H1 (cell line): ENCODE results near the gene CERKL. TPM values are rescaled to one million over a fixed set of nuclear protein-coding genes. Genes with fewer than 3 reads are reported as not detected.

ENCODE experiments used
- CTCF ChIA-PET: fragments of 300-600 bp; sonication (Branson Sonifier 250); formaldehyde crosslinking; loops from one replicate; lab custom pipeline; 2021; ENCODE audit not compliant: partially characterized antibody; lab: Charles Lee
- POLR2A ChIA-PET: fragments of 300-600 bp; sonication (Branson Sonifier 250); formaldehyde crosslinking; loops from one replicate; lab custom pipeline; 2021; ENCODE audit warnings: inconsistent platforms; ENCODE audit not compliant: partially characterized antibody; lab: Charles Lee
- DNase-seq, 2 experiments: peaks; one replicate each; pipeline versions ENCODE4 v3.0.0 to v3.0.0-alpha.2; 2010 to 2022; ENCODE audit warnings: low spot score in 2 of 2, low read depth in 1 of 2, mixed read lengths in 1 of 2
- FAIRE-seq: peaks from 2 replicates; lab custom pipeline; 2011; peaks lifted over from hg19 to GRCh38; lab: Jason Lieb, UNC
- H2AFZ ChIP-seq: 2 replicates; pipeline ENCODE4 v1.8.1; 2012; ENCODE audit warnings: low read length, inconsistent platforms
- H2AK5ac ChIP-seq: 2 replicates; pipeline ENCODE4 v1.6.1; 2013; ENCODE audit warnings: low read depth, low read length
- H2BK120ac ChIP-seq: replicated peaks from 2 replicates; pipeline ENCODE3; 2013; ENCODE audit warnings: low read depth, low read length, inconsistent platforms
- H2BK12ac ChIP-seq: 2 replicates; pipeline ENCODE4 v1.6.1; 2013; ENCODE audit warnings: low read depth, low read length
- H2BK15ac ChIP-seq: 2 replicates; pipeline ENCODE4 v1.6.1; 2013; ENCODE audit warnings: low read length
- H2BK20ac ChIP-seq: 2 replicates; pipeline ENCODE4 v1.6.1; 2013; ENCODE audit warnings: low read length
- H2BK5ac ChIP-seq: 2 replicates; pipeline ENCODE4 v1.6.1; 2013; ENCODE audit warnings: low read depth, low read length
- H3K14ac ChIP-seq: 2 replicates; pipeline ENCODE4 v1.6.1; 2013; ENCODE audit warnings: inconsistent platforms; ENCODE audit not compliant: insufficient read length
- H3K18ac ChIP-seq: 2 replicates; pipeline ENCODE4 v1.6.1; 2013; ENCODE audit warnings: low read length; ENCODE audit errors: extremely low read depth
- H3K23ac ChIP-seq: 2 replicates; pipeline ENCODE4 v1.6.1; 2013; ENCODE audit warnings: inconsistent platforms; ENCODE audit not compliant: insufficient read length
- H3K23me2 ChIP-seq: 2 replicates; pipeline ENCODE4 v1.6.1; 2013; ENCODE audit warnings: low read depth, low read length
- H3K27ac ChIP-seq: 2 replicates; pipeline ENCODE4 v1.6.1; 2011; ENCODE audit warnings: low read depth, low read length, inconsistent platforms
- H3K27me3 ChIP-seq, 4 experiments: replicated peaks in 1 of 4; 1 replicate in 1 of 4; 2 replicates in 3 of 4; pipeline versions ENCODE4 v1.6.1 to v1.8.1; 2011 to 2013; ENCODE audit warnings: low read length in 3 of 4, mild to moderate bottlenecking in 3 of 4, inconsistent platforms in 2 of 4, mixed read lengths in 2 of 4, moderate library complexity in 1 of 4; ENCODE audit not compliant: control insufficient read depth in 3 of 4, insufficient read depth in 3 of 4; ENCODE audit errors: extremely low read depth in 1 of 4
- H3K36me3 ChIP-seq, 4 experiments: 2 replicates each; pipeline versions ENCODE4 v1.6.1 to v1.8.1; 2011 to 2013; ENCODE audit warnings: mild to moderate bottlenecking in 4 of 4, low read length in 3 of 4, moderate library complexity in 2 of 4, control low read depth in 1 of 4, inconsistent platforms in 1 of 4; ENCODE audit not compliant: insufficient read depth in 4 of 4, control insufficient read depth in 2 of 4
- H3K4ac ChIP-seq: replicated peaks from 2 replicates; pipeline ENCODE3; 2013; ENCODE audit warnings: low read length, low read depth, mixed read lengths, inconsistent platforms; ENCODE audit not compliant: insufficient read length
- H3K4me1 ChIP-seq, 4 experiments: replicated peaks in 1 of 4; 1 replicate in 1 of 4; 2 replicates in 3 of 4; pipeline versions ENCODE4 v1.6.1 to v1.8.1; 2011 to 2013; ENCODE audit warnings: low read length in 3 of 4, inconsistent platforms in 2 of 4, mixed read lengths in 1 of 4; ENCODE audit not compliant: insufficient read depth in 4 of 4, control insufficient read depth in 3 of 4
- H3K4me2 ChIP-seq, 2 experiments: 2 replicates each; pipeline versions ENCODE4 v1.6.1 to v1.8.1; 2011 to 2013; ENCODE audit warnings: low read depth in 2 of 2, low read length in 2 of 2, control low read depth in 1 of 2, inconsistent platforms in 1 of 2, mild to moderate bottlenecking in 1 of 2; ENCODE audit not compliant: insufficient read depth in 1 of 2
- H3K4me3 ChIP-seq, 4 experiments: fragments of 200-600, 300-600 bp in 1 of 4; sonication (generic), shearing (Covaris generic), sonication (Bioruptor Twin) in 1 of 4; 2 replicates each; pipeline versions ENCODE4 v1.5.1 to v1.8.1; 2011 to 2016; ENCODE audit warnings: low read length in 4 of 4, low read depth in 3 of 4, control low read depth in 2 of 4, inconsistent platforms in 2 of 4, mild to moderate bottlenecking in 2 of 4, mixed read lengths in 1 of 4, moderate library complexity in 1 of 4; ENCODE audit not compliant: insufficient read depth in 2 of 4; ENCODE audit errors: extremely low read depth in 1 of 4
- H3K56ac ChIP-seq: replicated peaks from 2 replicates; pipeline ENCODE3; 2013; ENCODE audit warnings: low read depth, mild to moderate bottlenecking, mixed read lengths, low read length, inconsistent platforms; ENCODE audit not compliant: insufficient read length
- H3K79me1 ChIP-seq: 2 replicates; pipeline ENCODE4 v1.6.1; 2013; ENCODE audit warnings: low read depth, low read length, control low read depth
- H3K79me2 ChIP-seq, 2 experiments: 2 replicates each; pipeline versions ENCODE4 v1.6.1 to v1.8.1; 2012 to 2013; ENCODE audit warnings: low read length in 2 of 2, mild to moderate bottlenecking in 2 of 2, inconsistent platforms in 1 of 2; ENCODE audit not compliant: insufficient read depth in 2 of 2, control insufficient read depth in 1 of 2
- H3K9ac ChIP-seq, 4 experiments: replicated peaks in 1 of 4; 1 replicate in 1 of 4; 2 replicates in 3 of 4; pipeline versions ENCODE4 v1.6.1 to v1.8.1; 2011 to 2013; ENCODE audit warnings: low read depth in 3 of 4, low read length in 3 of 4, control low read depth in 2 of 4, mild to moderate bottlenecking in 2 of 4, moderate library complexity in 2 of 4, inconsistent platforms in 1 of 4; ENCODE audit errors: extremely low read depth in 1 of 4
- H3K9me3 ChIP-seq, 2 experiments: 2 replicates each; pipeline versions ENCODE4 v1.6.1 to v1.8.1; 2012 to 2013; ENCODE audit warnings: mild to moderate bottlenecking in 2 of 2, moderate library complexity in 2 of 2, control low read depth in 1 of 2, inconsistent platforms in 1 of 2, low read depth in 1 of 2, low read length in 1 of 2, mixed read lengths in 1 of 2; ENCODE audit not compliant: insufficient read depth in 2 of 2
- H4K20me1 ChIP-seq, 2 experiments: replicated peaks in 1 of 2; 2 replicates each; pipeline versions ENCODE3 to v1.8.1; 2011 to 2013; ENCODE audit warnings: inconsistent platforms in 2 of 2, low read length in 2 of 2, mild to moderate bottlenecking in 1 of 2; ENCODE audit not compliant: insufficient read depth in 2 of 2, control insufficient read depth in 1 of 2
- H4K5ac ChIP-seq: 2 replicates; pipeline ENCODE4 v1.6.1; 2013; ENCODE audit warnings: low read length, low read depth, mixed read lengths, inconsistent platforms; ENCODE audit not compliant: insufficient read length
- H4K8ac ChIP-seq: 2 replicates; pipeline ENCODE4 v1.8.0; 2013; ENCODE audit warnings: mild to moderate bottlenecking, moderate library complexity, low read length, inconsistent platforms; ENCODE audit not compliant: insufficient read depth; ENCODE audit errors: extremely low read depth
- H4K91ac ChIP-seq: replicated peaks from 2 replicates; pipeline ENCODE3; 2013; ENCODE audit warnings: low read length, mixed read lengths, inconsistent platforms; ENCODE audit not compliant: insufficient read length
- JUN ChIP-seq: IDR thresholded peaks from 2 replicates; pipeline ENCODE4 v1.6.1; 2011; ENCODE audit warnings: low read depth, mild to moderate bottlenecking, improper control_type of control experiment, low read length
- PHF8 ChIP-seq: fragments of 200-600 bp; sonication (generic); conservative IDR thresholded peaks from 2 replicates; pipeline ENCODE4 v1.7.1; 2012; ENCODE audit warnings: low read depth, mild to moderate bottlenecking, inconsistent platforms, low read length, moderate library complexity
- SP4 ChIP-seq: IDR thresholded peaks from 2 replicates; pipeline ENCODE4 v1.6.1; 2012; ENCODE audit warnings: low read length, inconsistent platforms
- ZNF274 ChIP-seq: IDR thresholded peaks from 2 replicates; pipeline ENCODE4 v1.7.0; 2012; ENCODE audit warnings: low read length, borderline replicate concordance; ENCODE audit errors: extremely low read depth
- polyA plus RNA-seq, 7 experiments: library from polyadenylated mRNA; depleted of rRNA in 3 of 7; stranded (reverse) in 5 of 7; unstranded in 2 of 7; fragments of >200 nt in 5 of 7; fragments of 200-250 nt in 2 of 7; gene quantifications; 1 replicate in 5 of 7; 2 replicates in 1 of 7; 4 replicates in 1 of 7; pipeline versions ENCODE4 v1.2.1 to v1.2.3, GENCODE V29; 2011 to 2013; ENCODE audit warnings: missing spikeins in 2 of 7, mixed read lengths in 2 of 7
- total RNA-seq: library from RNA; stranded (reverse); fragmentation: NEBNext Ultra II Directional; extraction: Animal tissue kit (Norgen Biotek cat#: 25700); gene quantifications from 2 replicates; pipeline ENCODE4 v1.2.1, GENCODE V29; 2021
- TF ChIP-seq, protein P1 (sequence below): IDR thresholded peaks from 2 replicates; pipeline ENCODE4 v1.6.1; 2012; ENCODE audit warnings: inconsistent platforms

CERKL gene
- total and polyA plus RNA-seq, 2 of the 8 experiments (the other 6 are each of a cell fraction or from before 2014, with no cell fraction given): 0.05 TPM; not detected in 1

DNA sequence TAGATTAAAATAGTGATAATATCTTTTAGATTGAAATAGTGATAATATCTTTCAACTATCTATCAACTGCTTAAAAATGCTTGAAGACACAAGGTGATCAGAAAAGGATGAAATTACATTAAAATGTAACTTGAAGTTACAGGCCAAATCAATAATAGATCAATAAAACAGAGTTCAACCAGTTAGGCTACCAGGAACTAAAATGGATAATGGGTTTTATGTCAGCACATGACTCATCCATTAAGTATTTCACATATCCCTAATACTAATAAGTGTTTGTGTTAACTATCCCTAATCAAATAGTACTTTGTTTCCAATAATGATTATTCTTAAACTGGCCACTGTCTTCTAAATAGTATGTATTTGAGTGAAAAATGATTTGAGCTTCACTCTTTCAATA lies 33.7 kb downstream of the CERKL start:
- Histone ChIP-seq H2BK15ac (no peak overlapping the region), H4K20me1 (no peaks in the 10 kb centered on the region), H2BK20ac (no peak overlapping the region), H3K27me3 (peaks cover 0 to 1% (median 0%) of the 10 kb centered on the region in 4 experiments; a peak in 1 of 7 replicates), H3K9me3 (no peaks in the 10 kb centered on the region), H3K23ac (no peak overlapping the region), H3K23me2 (no peaks in the 10 kb centered on the region), H2BK120ac (no peak overlapping the region), H2AK5ac (no peak overlapping the region), H4K8ac (no peak overlapping the region), H3K14ac (no peak overlapping the region), H3K79me2 (no peaks in the 10 kb centered on the region), H2BK5ac (no peak overlapping the region), H2BK12ac (no peak overlapping the region), H2AFZ (no peak overlapping the region), H3K18ac (no peak overlapping the region), H3K27ac (no peak overlapping the region), H3K4me1 (no peaks in the 10 kb centered on the region), H3K36me3 (no peaks in the 10 kb centered on the region), H3K4me2 (no peak overlapping the region), H3K9ac (no peak overlapping the region), H3K4ac (no peak overlapping the region), H3K79me1 (no peaks in the 10 kb centered on the region), H4K5ac (no peak overlapping the region), H3K4me3 (no peak overlapping the region), H4K91ac (no peak overlapping the region), H3K56ac (no peak overlapping the region)
- DNase-seq (no peak), FAIRE-seq (no peak)
- no peak for TF ChIP-seq ZNF274
- TF ChIP-seq SP4: no peak
- TF ChIP-seq, protein P1, sequence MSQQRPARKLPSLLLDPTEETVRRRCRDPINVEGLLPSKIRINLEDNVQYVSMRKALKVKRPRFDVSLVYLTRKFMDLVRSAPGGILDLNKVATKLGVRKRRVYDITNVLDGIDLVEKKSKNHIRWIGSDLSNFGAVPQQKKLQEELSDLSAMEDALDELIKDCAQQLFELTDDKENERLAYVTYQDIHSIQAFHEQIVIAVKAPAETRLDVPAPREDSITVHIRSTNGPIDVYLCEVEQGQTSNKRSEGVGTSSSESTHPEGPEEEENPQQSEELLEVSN: no peak
- TF ChIP-seq JUN: no peak
- no peak for TF ChIP-seq PHF8
- POLR2A ChIA-PET: no interaction called here
- CTCF ChIA-PET: no interaction called here
